Lower leg skin (tissue), 3 donors: ENCODE data around the gene CXXC5.

Experiments
- CTCF ChIP-seq, 3 donors: fragments of 450-650 bp; IDR thresholded peaks; one replicate each; pipeline ENCODE4 v1.5.1; 2016; ENCODE audit warnings: antibody characterized with exemption in 3 of 3, mild to moderate bottlenecking in 3 of 3, moderate library complexity in 2 of 3
- POLR2A ChIP-seq, 2 donors: fragments of 450-650 bp; IDR thresholded peaks; one replicate each; pipeline ENCODE4 v1.6.1; 2016 to 2017; ENCODE audit warnings: antibody characterized with exemption in 2 of 2, mild to moderate bottlenecking in 1 of 2, moderate library complexity in 1 of 2

GRCh38 chr5:139654871-139655491 is 6.8 kb downstream of the CXXC5 start:
- TF ChIP-seq POLR2A (IDR thresholded peaks at IDR 0.05) (no peak), CTCF (IDR thresholded peaks at IDR 0.05) (no peak)
